K562 (cell line): ENCODE measurements around the gene ROBO1. TPM values are rescaled to one million over a fixed set of nuclear protein-coding genes. Genes with fewer than 3 reads are reported as not detected.

Experiments
- ATAC-seq: fragments of 200-7000 bp; cut with Tn5 transposase; 3 replicates; pipeline ENCODE4 v1.9.1; 2020; ENCODE audit warnings: moderate library complexity
- BruUV-seq: library from RNA; stranded (reverse); fragments of 400-500 nt; replicated peaks from 2 replicates; lab custom pipeline; 2021; lab: Mats Ljungman, UMichigan
- CTCF ChIA-PET: fragments of 300-600 bp; formaldehyde crosslinking; extraction: SDS; loops from one replicate; lab custom pipeline; 2021; ENCODE audit warnings: low intra/inter-chr PET ratio; lab: Yijun Ruan, JAX
- POLR2A ChIA-PET: fragments of 300-600, 350-650 bp; sonication (Branson Sonifier 250); formaldehyde crosslinking; extraction: SDS; loops from one replicate; lab custom pipeline; 2021; ENCODE audit warnings: antibody characterized with exemption, inconsistent platforms; lab: Yijun Ruan, JAX
- DNase-seq, 4 experiments: peaks; one replicate each; pipeline versions ENCODE4 v3.0.0 to v3.0.0-alpha.2; 2011 to 2018; ENCODE audit warnings: low spot score in 3 of 4, mixed read lengths in 3 of 4; ENCODE audit errors: extremely low read depth in 1 of 4
- FAIRE-seq: peaks from 2 replicates; lab custom pipeline; 2011; peaks lifted over from hg19 to GRCh38; lab: Jason Lieb, UNC
- H2AFZ ChIP-seq: 2 replicates; pipeline ENCODE4 v1.6.0; 2011; ENCODE audit warnings: low read depth, low read length, control low read depth, inconsistent platforms
- H3K27ac ChIP-seq: fragments of 200-600 bp; 3 replicates; pipeline ENCODE4 v1.8.0; 2011; ENCODE audit warnings: low read depth, mild to moderate bottlenecking, control low read depth, inconsistent platforms, low read length, moderate library complexity, mixed read lengths; ENCODE audit errors: extremely low read depth
- H3K27me3 ChIP-seq, 2 experiments: fragments of 300-600 bp in 1 of 2; 2 replicates in 1 of 2; 3 replicates in 1 of 2; pipeline versions ENCODE4 v1.6.0 to v1.8.0; 2011; ENCODE audit warnings: inconsistent platforms in 2 of 2, low read length in 2 of 2, mild to moderate bottlenecking in 1 of 2, mixed read lengths in 1 of 2, moderate library complexity in 1 of 2; ENCODE audit not compliant: control insufficient read depth in 2 of 2, insufficient read depth in 2 of 2
- H3K36me3 ChIP-seq: fragments of 300-600 bp; 3 replicates; pipeline ENCODE4 v1.8.0; 2011; ENCODE audit warnings: mild to moderate bottlenecking, low read length, inconsistent platforms; ENCODE audit not compliant: control insufficient read depth, insufficient read depth
- H3K4me1 ChIP-seq, 2 experiments: fragments of 200-600 bp in 1 of 2; replicated peaks in 1 of 2; 2 replicates in 1 of 2; 3 replicates in 1 of 2; pipeline versions ENCODE4 v1.5.1 to v1.8.0; 2011; ENCODE audit warnings: inconsistent platforms in 2 of 2, low read length in 2 of 2, mild to moderate bottlenecking in 1 of 2, mixed read lengths in 1 of 2, moderate library complexity in 1 of 2; ENCODE audit not compliant: control insufficient read depth in 2 of 2, insufficient read depth in 2 of 2
- H3K4me2 ChIP-seq: 2 replicates; pipeline ENCODE4 v1.6.1; 2011; ENCODE audit warnings: low read length, control low read depth, inconsistent platforms, mixed read lengths; ENCODE audit not compliant: insufficient read depth
- H3K4me3 ChIP-seq: fragments of 200-600 bp; sonication (generic), shearing (Covaris generic); 2 replicates; pipeline ENCODE4 v1.5.1; 2016; ENCODE audit warnings: control low read depth, inconsistent platforms
- H3K79me2 ChIP-seq: fragments of 200-600 bp; 3 replicates; pipeline ENCODE4 v1.8.0; 2011; ENCODE audit warnings: low read length, inconsistent platforms; ENCODE audit not compliant: control insufficient read depth, insufficient read depth
- H3K9ac ChIP-seq, 2 experiments: 2 replicates each; pipeline versions ENCODE4 v1.6.0 to v1.6.1; 2011; ENCODE audit warnings: low read depth in 2 of 2, low read length in 2 of 2, control low read depth in 1 of 2, inconsistent platforms in 1 of 2, mild to moderate bottlenecking in 1 of 2, mixed read lengths in 1 of 2; ENCODE audit not compliant: insufficient read depth in 1 of 2
- H3K9me1 ChIP-seq: one replicate; pipeline ENCODE4 v1.6.0; 2011; ENCODE audit warnings: inconsistent platforms, mild to moderate bottlenecking, low read length, moderate library complexity; ENCODE audit not compliant: control insufficient read depth, insufficient read depth
- H3K9me3 ChIP-seq: replicated peaks from 2 replicates; pipeline ENCODE4 v1.5.1; 2011; ENCODE audit warnings: low read depth, low read length, inconsistent platforms; ENCODE audit not compliant: control insufficient read depth, insufficient read depth
- H4K20me1 ChIP-seq: replicated peaks from 2 replicates; pipeline ENCODE4 v1.6.1; 2011; ENCODE audit warnings: low read length, inconsistent platforms, mixed read lengths; ENCODE audit not compliant: control insufficient read depth, insufficient read depth
- CEBPB ChIP-seq: fragments of 450-650 bp; IDR thresholded peaks from 2 replicates; pipeline ENCODE4 v1.6.1; 2016; ENCODE audit warnings: missing genetic modification characterization, missing compliant biosample characterization
- KAT8 ChIP-seq: fragments of 450-650 bp; IDR thresholded peaks from 2 replicates; pipeline ENCODE4 v1.6.1; 2016; ENCODE audit warnings: low read depth, mild to moderate bottlenecking
- KLF1 ChIP-seq: fragments of 450-650 bp; IDR thresholded peaks from 2 replicates; pipeline ENCODE4 v1.6.1; 2016; ENCODE audit warnings: missing genetic modification characterization, missing compliant biosample characterization
- MECOM ChIP-seq: fragments of 250-450 bp; sonication (Bioruptor Pico); IDR thresholded peaks from 2 replicates; pipeline ENCODE4 v1.8.0; 2022; ENCODE audit warnings: inconsistent platforms
- MXD1 ChIP-seq: fragments of 250-450 bp; sonication (Bioruptor Pico); IDR thresholded peaks from 2 replicates; pipeline ENCODE4 v1.8.0; 2021; ENCODE audit warnings: borderline replicate concordance, mild to moderate bottlenecking, moderate library complexity; ENCODE audit not compliant: poor library complexity, severe bottlenecking
- NR4A1 ChIP-seq, 2 experiments: fragments of 250-450 bp in 1 of 2; fragments of 450-650 bp in 1 of 2; sonication (Bioruptor Pico) in 1 of 2; IDR thresholded peaks; 2 replicates each; pipeline versions ENCODE4 v1.4.0 to v1.6.1; 2016 to 2020; ENCODE audit warnings: mild to moderate bottlenecking in 2 of 2, missing compliant biosample characterization in 1 of 2, missing genetic modification characterization in 1 of 2, moderate library complexity in 1 of 2
- RBM17 ChIP-seq: fragments of 200-400 bp; formaldehyde crosslinking; IDR thresholded peaks from 2 replicates; pipeline ENCODE4 v1.6.1; 2017; ENCODE audit warnings: low read depth, mild to moderate bottlenecking, low read length, borderline replicate concordance
- TCF7L2 ChIP-seq: fragments of 150-350 bp; IDR thresholded peaks from 2 replicates; pipeline ENCODE4 v1.6.1; 2016; ENCODE audit warnings: low read depth, mild to moderate bottlenecking, low read length, moderate library complexity
- ZFP1 ChIP-seq: fragments of 450-650 bp; formaldehyde crosslinking; IDR thresholded peaks from 2 replicates; pipeline ENCODE4 v1.4.0; 2020; ENCODE audit warnings: mild to moderate bottlenecking, mixed read lengths
- ZNF184 ChIP-seq: sonication (generic); formaldehyde crosslinking; IDR thresholded peaks from 2 replicates; pipeline ENCODE4 v1.5.0; 2020; ENCODE audit warnings: missing genetic modification reagents
- ZNF3 ChIP-seq: fragments of 250-450 bp; sonication (Bioruptor Pico); IDR thresholded peaks from 2 replicates; pipeline ENCODE4 v1.5.0; 2021; ENCODE audit warnings: mild to moderate bottlenecking, moderate library complexity
- ZNF707 ChIP-seq: fragments of 250-450 bp; sonication (Bioruptor Pico); conservative IDR thresholded peaks from 2 replicates; pipeline ENCODE4 v1.8.0; 2022; ENCODE audit warnings: inconsistent platforms, mild to moderate bottlenecking, moderate library complexity
- ZNF766 ChIP-seq: fragments of 200-800 bp; sonication (Bioruptor generic); conservative IDR thresholded peaks from 2 replicates; pipeline ENCODE4 v1.6.1; 2016; ENCODE audit warnings: missing genetic modification characterization, missing compliant biosample characterization
- WGBS: fragments of 100-300 bp; shearing (Covaris generic); methylation state at CpG from one replicate; pipeline ENCODE4 v1.1.6; 2016; ENCODE audit warnings: low coverage, mixed read lengths; ENCODE audit not compliant: insufficient coverage; ENCODE audit errors: missing lambda C conversion rate; 5-methylcytosine and 5-hydroxymethylcytosine counted together
- in situ Hi-C: fragments of 300-500 bp; cut with MboI; formaldehyde crosslinking; loops from 4 replicates; pipeline ENCODE4 v1.15.0; 2018; ENCODE audit warnings: inconsistent platforms, mixed read lengths
- intact Hi-C: fragments of 100-400 bp; cut with micrococcal nuclease; formaldehyde crosslinking; loops from 2 replicates; pipeline ENCODE4 v1.14.2; 2022
- polyA plus RNA-seq, 8 experiments: library from polyadenylated mRNA; depleted of rRNA in 4 of 8; stranded (reverse) in 5 of 8; unstranded in 3 of 8; fragments of >200 nt; fragmentation: Nextera tagmentation in 2 of 8; fragmentation: Illumina TruSeq in 1 of 8; extraction: Ambion mirVana in 2 of 8; extraction: Trizol in 1 of 8; gene quantifications; 2 replicates each; pipeline versions ENCODE4 v1.2.1 to v1.2.3, GENCODE V29; 2011 to 2014; ENCODE audit warnings: inconsistent platforms in 1 of 8, missing spikeins in 1 of 8
- total RNA-seq, 7 experiments: library from RNA; depleted of rRNA in 6 of 7; stranded (reverse); fragments of >200 nt in 6 of 7; fragmentation: Illumina TruSeq in 2 of 7; extraction: Trizol in 2 of 7; gene quantifications; 2 replicates each; pipeline versions ENCODE4 v1.2.1 to v1.2.3, GENCODE V29; 2011 to 2021; ENCODE audit warnings: low replicate concordance in 1 of 7

ROBO1 gene
- total and polyA plus RNA-seq, 9 of the 15 experiments (the other 6 are each of a cell fraction or from before 2014, with no cell fraction given), result 0.01 to 0.53 (median 0.17) TPM; not detected in 5

GRCh38 chr3:78792212-78792611 is 975.6 kb downstream of the ROBO1 start:
- H3K9me1 ChIP-seq, result no peaks in the 10 kb centered on the region
- H3K4me3 ChIP-seq, result no peak overlapping the region
- in situ Hi-C loops, result no loop called here
- ChIA-PET POLR2A (no interaction called here), CTCF (no interaction called here)
- H3K4me2 ChIP-seq, result no peak overlapping the region
- BruUV-seq, result no TSS peak
- no peaks in the 10 kb centered on the region for H3K4me1 ChIP-seq
- TF ChIP-seq CEBPB (tag) (no peak), ZNF184 (CRISPR knock-in tag) (no peak), KAT8 (no peak), KLF1 (tag) (no peak), MXD1 (no peak), ZNF766 (CRISPR knock-in tag) (no peak), MECOM (CRISPR knock-in tag) (no peak), TCF7L2 (no peak), NR4A1 (CRISPR knock-in tag; IDR thresholded peaks at IDR 0.05) (no peak), NR4A1 (tag; IDR thresholded peaks at IDR 0.05) (no peak), ZFP1 (CRISPR knock-in tag) (no peak), RBM17 (no peak), ZNF707 (CRISPR knock-in tag) (no peak), ZNF3 (CRISPR knock-in tag) (no peak)
- no peaks in the 10 kb centered on the region for H4K20me1 ChIP-seq
- no peaks in the 10 kb centered on the region for H3K9me3 ChIP-seq
- WGBS, result 0% methylated on average over 1 of the region's 1 CpG
- no peaks in the 10 kb centered on the region for H3K36me3 ChIP-seq
- no peak overlapping the region for H3K9ac ChIP-seq
- no peak overlapping the region for H3K27ac ChIP-seq
- H2AFZ ChIP-seq, result no peak overlapping the region
- no peaks in the 10 kb centered on the region for H3K79me2 ChIP-seq
- DNase-seq (no peak), ATAC-seq (no peak), FAIRE-seq (no peak)
- intact Hi-C loops, result no loop called here
- no peaks in the 10 kb centered on the region for H3K27me3 ChIP-seq
